ENCODE data around the gene IL4R. TPM values are rescaled to one million over a fixed set of nuclear protein-coding genes. Genes with fewer than 3 reads are reported as not detected.

Gene IL4R
- total RNA-seq, 1 experiment from 2014 or later, result 28.9 TPM

DNA sequence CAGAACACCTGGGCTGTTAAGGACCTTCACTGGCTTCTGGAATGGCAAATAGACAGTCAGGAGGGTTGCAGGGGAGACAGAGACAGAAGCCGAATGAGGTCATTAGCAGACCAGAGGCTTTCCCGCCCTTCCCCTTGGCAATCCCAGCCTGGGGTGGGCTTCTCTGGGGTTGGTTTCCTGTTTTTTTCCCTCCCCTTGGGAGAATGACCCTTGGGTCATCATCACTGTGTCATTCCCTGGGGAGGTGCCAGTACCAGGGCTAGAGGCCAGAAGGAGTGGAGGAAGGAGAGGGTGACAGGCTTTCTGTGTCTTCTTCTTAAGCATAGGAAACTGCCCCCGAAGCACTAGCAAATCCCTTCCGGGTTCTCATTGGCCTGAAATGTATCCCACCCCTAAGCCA is 45.3 kb downstream of the IL4R start:
- no TSS peak for BruUV-seq (replicated peaks)
- H3K4me3 ChIP-seq (ENCODE audit: low read depth in 2 of 2, low read length in 2 of 2), result no peak overlapping the region
- in situ Hi-C loops (cut with HindIII; ENCODE audit: low pct_unique_long_range_greater_than_20kb, low sequenced_read_pairs), result no loop called here
- no peaks in the 10 kb centered on the region for H3K27me3 ChIP-seq (ENCODE audit: control insufficient read depth, insufficient read depth, low read length)
- H3K27ac ChIP-seq (ENCODE audit: low read length), result no peak overlapping the region
- CTCF ChIA-PET, result no interaction called here
- POLR2A ChIA-PET, result no interaction called here
- ATAC-seq (no peak), DNase-seq (ENCODE audit: low read depth, low spot score) (no peak)
- H3K36me3 ChIP-seq (ENCODE audit: control insufficient read depth, insufficient read depth, low read length), result no peaks in the 10 kb centered on the region
- TF ChIP-seq, protein P1, sequence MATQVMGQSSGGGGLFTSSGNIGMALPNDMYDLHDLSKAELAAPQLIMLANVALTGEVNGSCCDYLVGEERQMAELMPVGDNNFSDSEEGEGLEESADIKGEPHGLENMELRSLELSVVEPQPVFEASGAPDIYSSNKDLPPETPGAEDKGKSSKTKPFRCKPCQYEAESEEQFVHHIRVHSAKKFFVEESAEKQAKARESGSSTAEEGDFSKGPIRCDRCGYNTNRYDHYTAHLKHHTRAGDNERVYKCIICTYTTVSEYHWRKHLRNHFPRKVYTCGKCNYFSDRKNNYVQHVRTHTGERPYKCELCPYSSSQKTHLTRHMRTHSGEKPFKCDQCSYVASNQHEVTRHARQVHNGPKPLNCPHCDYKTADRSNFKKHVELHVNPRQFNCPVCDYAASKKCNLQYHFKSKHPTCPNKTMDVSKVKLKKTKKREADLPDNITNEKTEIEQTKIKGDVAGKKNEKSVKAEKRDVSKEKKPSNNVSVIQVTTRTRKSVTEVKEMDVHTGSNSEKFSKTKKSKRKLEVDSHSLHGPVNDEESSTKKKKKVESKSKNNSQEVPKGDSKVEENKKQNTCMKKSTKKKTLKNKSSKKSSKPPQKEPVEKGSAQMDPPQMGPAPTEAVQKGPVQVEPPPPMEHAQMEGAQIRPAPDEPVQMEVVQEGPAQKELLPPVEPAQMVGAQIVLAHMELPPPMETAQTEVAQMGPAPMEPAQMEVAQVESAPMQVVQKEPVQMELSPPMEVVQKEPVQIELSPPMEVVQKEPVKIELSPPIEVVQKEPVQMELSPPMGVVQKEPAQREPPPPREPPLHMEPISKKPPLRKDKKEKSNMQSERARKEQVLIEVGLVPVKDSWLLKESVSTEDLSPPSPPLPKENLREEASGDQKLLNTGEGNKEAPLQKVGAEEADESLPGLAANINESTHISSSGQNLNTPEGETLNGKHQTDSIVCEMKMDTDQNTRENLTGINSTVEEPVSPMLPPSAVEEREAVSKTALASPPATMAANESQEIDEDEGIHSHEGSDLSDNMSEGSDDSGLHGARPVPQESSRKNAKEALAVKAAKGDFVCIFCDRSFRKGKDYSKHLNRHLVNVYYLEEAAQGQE (IDR thresholded peaks at IDR 0.05; ENCODE audit: insufficient read depth in 1 of 2, low read depth in 2 of 2, low read length in 1 of 2), result no peak
- TF ChIP-seq, protein P2, sequence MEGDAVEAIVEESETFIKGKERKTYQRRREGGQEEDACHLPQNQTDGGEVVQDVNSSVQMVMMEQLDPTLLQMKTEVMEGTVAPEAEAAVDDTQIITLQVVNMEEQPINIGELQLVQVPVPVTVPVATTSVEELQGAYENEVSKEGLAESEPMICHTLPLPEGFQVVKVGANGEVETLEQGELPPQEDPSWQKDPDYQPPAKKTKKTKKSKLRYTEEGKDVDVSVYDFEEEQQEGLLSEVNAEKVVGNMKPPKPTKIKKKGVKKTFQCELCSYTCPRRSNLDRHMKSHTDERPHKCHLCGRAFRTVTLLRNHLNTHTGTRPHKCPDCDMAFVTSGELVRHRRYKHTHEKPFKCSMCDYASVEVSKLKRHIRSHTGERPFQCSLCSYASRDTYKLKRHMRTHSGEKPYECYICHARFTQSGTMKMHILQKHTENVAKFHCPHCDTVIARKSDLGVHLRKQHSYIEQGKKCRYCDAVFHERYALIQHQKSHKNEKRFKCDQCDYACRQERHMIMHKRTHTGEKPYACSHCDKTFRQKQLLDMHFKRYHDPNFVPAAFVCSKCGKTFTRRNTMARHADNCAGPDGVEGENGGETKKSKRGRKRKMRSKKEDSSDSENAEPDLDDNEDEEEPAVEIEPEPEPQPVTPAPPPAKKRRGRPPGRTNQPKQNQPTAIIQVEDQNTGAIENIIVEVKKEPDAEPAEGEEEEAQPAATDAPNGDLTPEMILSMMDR (IDR thresholded peaks at IDR 0.05), result no peak
- TF ChIP-seq TCF7L2 (IDR thresholded peaks at IDR 0.05; ENCODE audit: low read depth, low read length) (no peak), POLR2AphosphoS5 (IDR thresholded peaks at IDR 0.05; ENCODE audit: low read depth, low read length) (no peak), SIN3A (IDR thresholded peaks at IDR 0.05; ENCODE audit: borderline replicate concordance, insufficient read depth, low read depth, low read length) (no peak)
- no peaks in the 10 kb centered on the region for H3K9me3 ChIP-seq (ENCODE audit: control insufficient read depth, insufficient read depth, low read depth, low read length)
- no peaks in the 10 kb centered on the region for H3K4me1 ChIP-seq (ENCODE audit: control insufficient read depth, insufficient read depth, low read length)
- intact Hi-C loops (cut with micrococcal nuclease; ENCODE audit: unreplicated experiment), result no loop called here

DNA sequence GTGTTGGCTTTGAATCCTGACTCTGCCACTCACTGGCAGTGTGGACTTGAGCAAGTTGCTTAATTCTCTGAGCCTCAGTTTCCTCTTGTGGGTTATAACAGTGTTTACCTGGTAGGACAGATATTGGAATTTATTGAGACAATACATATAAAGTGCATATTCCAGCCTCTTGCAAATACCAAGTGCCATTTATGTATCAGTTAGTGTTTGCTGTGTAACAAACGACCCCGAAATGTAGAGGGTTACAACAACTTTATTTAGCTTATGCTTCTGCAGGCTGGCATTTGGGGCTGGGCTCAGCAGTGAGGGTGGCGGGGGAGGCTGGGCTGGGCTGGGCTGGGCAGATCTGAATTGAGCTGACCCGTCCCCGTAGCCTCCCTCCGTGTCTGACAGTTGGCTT is 45.8 kb downstream of the IL4R start:
- no peak overlapping the region for H3K27ac ChIP-seq (ENCODE audit: low read length)
- POLR2A ChIA-PET, result no interaction called here
- no peaks in the 10 kb centered on the region for H3K4me1 ChIP-seq (ENCODE audit: control insufficient read depth, insufficient read depth, low read length)
- no peaks in the 10 kb centered on the region for H3K27me3 ChIP-seq (ENCODE audit: control insufficient read depth, insufficient read depth, low read length)
- CTCF ChIA-PET, result no interaction called here
- TF ChIP-seq TCF7L2 (IDR thresholded peaks at IDR 0.05; ENCODE audit: low read depth, low read length) (no peak), SIN3A (IDR thresholded peaks at IDR 0.05; ENCODE audit: borderline replicate concordance, insufficient read depth, low read depth, low read length) (no peak), POLR2AphosphoS5 (IDR thresholded peaks at IDR 0.05; ENCODE audit: low read depth, low read length) (no peak)
- TF ChIP-seq, protein P1 (IDR thresholded peaks at IDR 0.05; ENCODE audit: insufficient read depth in 1 of 2, low read depth in 2 of 2, low read length in 1 of 2), result no peak
- TF ChIP-seq, protein P2 (IDR thresholded peaks at IDR 0.05), result no peak
- in situ Hi-C loops (cut with HindIII; ENCODE audit: low pct_unique_long_range_greater_than_20kb, low sequenced_read_pairs), result no loop called here
- ATAC-seq (no peak), DNase-seq (ENCODE audit: low read depth, low spot score) (no peak)
- H3K9me3 ChIP-seq (ENCODE audit: control insufficient read depth, insufficient read depth, low read depth, low read length), result no peaks in the 10 kb centered on the region
- H3K36me3 ChIP-seq (ENCODE audit: control insufficient read depth, insufficient read depth, low read length), result no peaks in the 10 kb centered on the region
- intact Hi-C loops (cut with micrococcal nuclease; ENCODE audit: unreplicated experiment), result no loop called here
- no TSS peak for BruUV-seq (replicated peaks)
- no peak overlapping the region for H3K4me3 ChIP-seq (ENCODE audit: low read depth in 2 of 2, low read length in 2 of 2)

All from Panc1 (cell line).